Right hindlimb (tissue), 1 donor: ENCODE measurements around the gene TMEM114.
"Not testable (repeated sequence)": the region's sequence is repeated elsewhere in the genome, so short reads cannot be mapped to it uniquely, and the experiment has no call there.

Source experiments
- DNase-seq: peaks from one replicate; pipeline ENCODE4 v3.0.0-alpha.2; 2018

The TMEM114 gene

DNA sequence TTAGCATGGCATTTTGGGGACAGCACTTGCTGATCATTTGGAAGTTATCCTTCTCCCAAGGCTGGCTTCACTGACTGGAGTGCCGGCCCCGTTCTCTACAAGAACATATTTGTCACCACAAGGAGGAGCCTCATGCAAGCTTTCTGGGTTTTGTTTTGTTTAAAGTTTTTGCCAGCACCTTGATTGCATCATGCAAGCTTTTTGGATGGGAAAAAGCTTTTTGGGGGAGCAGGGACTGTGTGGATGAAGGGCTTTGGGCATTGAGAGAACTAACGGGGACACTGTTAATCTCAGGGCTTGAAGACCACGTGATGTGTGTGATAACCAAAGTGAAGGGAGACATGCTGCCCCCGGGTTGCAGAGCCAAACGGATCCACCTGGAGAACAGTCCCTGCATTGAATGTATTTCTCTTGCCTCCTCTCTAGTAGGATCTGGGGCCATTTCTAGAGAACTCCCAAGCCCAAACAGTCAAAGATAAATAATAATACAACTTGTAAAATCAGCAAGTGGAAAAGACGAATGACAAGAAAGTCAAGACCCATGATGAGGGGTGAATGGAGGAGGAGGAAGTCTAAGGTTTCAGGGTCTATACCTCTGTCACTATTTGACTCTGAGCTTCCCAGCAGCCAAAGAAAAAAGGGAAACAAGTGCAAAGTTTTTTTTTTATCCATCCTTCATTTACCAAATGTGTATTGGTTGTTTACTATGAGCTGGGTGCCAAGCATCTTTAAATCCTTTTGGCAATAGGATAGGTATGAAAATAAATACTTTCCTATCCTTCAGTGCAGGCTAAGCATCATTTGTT lies 17.2 kb downstream of the TMEM114 start:
- no peak for DNase-seq

DNA sequence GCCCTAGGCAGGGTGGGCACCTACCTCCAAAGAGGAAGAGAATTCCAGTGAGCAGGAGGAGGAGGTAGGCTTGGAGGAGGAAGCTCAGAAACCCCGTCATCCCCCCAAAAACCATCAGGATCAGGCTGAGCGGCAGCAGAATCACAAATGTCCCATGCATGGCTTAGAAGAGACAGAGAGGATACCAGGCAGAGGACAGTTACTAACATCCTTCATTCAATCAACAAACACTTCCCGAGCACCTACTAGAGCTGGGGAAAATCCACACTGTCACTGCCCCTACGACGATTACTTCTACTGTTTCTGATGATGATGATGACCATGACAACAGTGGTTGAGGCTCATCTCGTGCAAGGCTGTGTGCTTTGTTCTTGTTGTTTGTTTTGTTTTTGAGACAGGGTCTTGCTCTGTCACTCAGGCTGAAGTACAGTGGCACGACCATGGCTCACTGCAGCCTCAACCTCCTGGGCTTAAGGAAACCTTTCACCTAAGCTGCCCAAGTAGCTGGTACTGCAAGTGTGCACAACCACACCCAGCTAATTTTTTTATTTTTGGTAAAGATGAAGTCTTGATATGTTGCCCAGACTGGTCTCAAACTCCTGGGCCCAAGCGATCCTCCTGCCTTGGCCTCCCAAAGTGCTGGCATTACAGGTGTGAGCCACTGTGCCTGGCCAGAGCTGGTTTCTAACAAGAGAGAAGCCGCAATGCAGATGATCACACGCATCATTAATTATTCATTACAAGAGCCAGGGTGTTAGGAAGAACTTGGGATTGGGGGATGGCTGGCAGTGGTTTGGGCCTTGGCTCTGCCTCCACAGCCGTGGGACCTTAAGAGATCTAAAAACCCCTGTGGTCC lies 18.0 kb downstream of the TMEM114 start:
- no peak for DNase-seq

DNA sequence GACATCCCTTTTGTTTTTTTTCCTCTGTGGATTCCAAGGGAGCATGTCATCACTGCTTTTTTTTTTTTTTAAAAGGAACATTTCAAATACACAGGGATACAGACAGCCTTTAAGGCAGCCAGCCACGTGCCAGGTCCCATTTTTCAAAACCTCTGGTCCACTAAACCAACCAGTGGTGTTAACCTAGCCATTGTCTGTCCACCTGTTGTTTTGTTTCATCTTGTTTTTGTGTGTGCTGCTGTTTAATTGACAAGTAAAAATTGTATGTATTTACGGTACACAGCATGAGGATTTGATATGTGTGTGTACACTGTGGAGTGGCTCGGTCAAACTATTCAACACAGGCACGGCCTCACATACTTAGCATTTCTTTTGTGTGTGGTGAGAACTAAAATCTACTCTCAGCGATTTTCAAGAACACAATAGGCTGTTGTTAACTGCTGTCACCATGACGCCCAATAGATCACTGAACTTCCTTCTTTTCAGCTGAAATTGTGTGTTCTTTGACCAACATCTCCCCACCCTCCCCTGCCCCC lies 19.2 kb downstream of the TMEM114 start:
- no peak for DNase-seq

- DNase-seq: not testable (repeated sequence)
These were observed 19.9 kb downstream of the TMEM114 start for GRCh38 chr16:8570393-8570792.

GRCh38 chr16:8569650-8570346 lies 20.5 kb downstream of the TMEM114 start:
- DNase-seq: no peak

- DNase-seq: no peak
These were observed 22.1 kb downstream of the TMEM114 start for GRCh38 chr16:8568231-8568617.

GRCh38 chr16:8567355-8568230 lies 22.7 kb downstream of the TMEM114 start:
- DNase-seq: peak; percentile 81

GRCh38 chr16:8565498-8565897 lies 24.8 kb downstream of the TMEM114 start:
- no peak for DNase-seq

- DNase-seq: no peak
These were observed 25.4 kb downstream of the TMEM114 start for GRCh38 chr16:8564934-8565345.

DNA sequence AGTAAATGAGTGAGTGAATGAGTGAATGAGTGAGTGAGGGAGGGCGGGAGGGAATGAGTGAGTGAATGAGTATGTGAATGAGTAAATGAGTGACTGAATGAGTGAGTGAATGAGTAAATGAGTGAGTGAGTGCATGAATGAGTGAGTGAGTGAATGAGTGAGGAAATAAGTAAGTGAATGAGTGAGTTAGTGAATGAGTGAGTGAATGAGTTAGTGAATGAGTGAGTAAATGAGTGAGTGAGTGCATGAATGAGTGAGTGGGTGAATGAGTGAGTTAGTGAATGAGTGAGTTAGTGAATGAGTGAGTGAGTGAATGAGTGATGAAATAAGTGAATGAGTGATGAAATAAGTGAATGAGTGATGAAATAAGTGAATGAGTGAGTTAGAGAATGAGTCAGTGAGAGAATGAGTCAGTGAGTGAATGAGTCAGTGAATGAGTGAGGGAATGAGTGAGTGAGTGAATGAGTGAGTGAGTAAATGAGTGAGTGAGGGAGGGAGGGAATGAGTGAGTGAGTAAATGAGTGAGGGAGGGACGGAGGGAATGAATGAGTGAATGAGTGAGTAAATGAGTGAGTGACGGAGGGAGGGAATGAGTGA lies 26.3 kb downstream of the TMEM114 start:
- DNase-seq: not testable (repeated sequence)

- DNase-seq: no peak
These were observed 28.8 kb downstream of the TMEM114 start for GRCh38 chr16:8561496-8561895.

- DNase-seq: no peak
These were observed 34.9 kb downstream of the TMEM114 start for GRCh38 chr16:8555400-8555799.

DNA sequence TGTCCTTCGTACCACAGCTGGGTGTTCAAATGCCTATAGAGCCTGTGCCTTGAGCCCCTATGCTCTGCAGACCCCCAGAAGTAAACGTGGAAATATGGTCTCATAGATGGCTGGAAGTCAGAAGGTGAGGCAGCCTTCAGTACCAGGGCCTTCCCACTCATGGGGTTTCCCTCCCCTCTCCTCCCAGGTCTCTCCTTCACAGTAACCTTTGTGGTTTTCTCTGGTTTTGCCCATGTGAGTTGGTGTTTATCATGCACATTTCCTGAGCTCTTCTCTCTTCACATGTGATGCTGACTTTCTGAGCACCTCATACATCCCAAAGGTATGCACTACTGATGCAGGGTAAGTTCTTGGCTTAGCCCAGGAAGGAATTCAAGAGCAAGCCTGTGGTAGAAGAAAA lies 35.4 kb downstream of the TMEM114 start:
- no peak for DNase-seq

GRCh38 chr16:8554022-8554421 lies 36.3 kb downstream of the TMEM114 start:
- DNase-seq: no peak

DNA sequence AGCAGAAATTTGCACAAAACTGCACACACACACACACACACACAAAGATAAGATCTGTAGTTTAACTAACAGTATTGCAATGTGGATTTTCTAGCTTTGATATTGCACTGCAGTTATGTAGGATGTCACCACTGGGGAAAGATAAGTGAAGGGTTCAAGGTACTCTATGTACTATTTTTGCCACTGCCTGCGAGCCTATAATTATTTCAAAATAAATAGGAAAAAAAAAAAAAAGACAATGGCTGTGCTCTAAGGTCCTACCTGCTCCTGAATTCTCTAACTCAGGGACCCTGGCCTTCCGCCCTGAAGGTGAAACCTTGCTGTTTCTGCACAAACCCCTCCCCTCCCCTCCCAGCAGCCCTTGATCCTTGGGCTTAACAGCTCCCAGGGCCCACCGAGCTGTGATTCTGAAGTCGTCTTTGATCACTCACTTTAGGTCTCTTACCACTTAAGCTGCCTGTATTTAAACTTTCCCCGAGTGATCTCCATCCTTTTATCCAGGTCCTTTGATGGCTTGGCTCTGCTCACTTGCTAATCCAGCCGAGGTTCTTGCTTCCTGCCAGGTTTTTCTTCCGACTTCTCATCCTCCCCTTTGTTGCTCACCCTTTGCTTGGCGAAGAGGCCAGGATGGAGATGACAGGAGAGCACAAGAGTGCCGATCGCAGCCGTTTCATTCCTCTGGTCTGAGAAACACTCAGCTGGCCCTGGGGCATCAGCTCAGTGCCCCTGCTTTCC lies 37.7 kb downstream of the TMEM114 start:
- DNase-seq: no peak

DNA sequence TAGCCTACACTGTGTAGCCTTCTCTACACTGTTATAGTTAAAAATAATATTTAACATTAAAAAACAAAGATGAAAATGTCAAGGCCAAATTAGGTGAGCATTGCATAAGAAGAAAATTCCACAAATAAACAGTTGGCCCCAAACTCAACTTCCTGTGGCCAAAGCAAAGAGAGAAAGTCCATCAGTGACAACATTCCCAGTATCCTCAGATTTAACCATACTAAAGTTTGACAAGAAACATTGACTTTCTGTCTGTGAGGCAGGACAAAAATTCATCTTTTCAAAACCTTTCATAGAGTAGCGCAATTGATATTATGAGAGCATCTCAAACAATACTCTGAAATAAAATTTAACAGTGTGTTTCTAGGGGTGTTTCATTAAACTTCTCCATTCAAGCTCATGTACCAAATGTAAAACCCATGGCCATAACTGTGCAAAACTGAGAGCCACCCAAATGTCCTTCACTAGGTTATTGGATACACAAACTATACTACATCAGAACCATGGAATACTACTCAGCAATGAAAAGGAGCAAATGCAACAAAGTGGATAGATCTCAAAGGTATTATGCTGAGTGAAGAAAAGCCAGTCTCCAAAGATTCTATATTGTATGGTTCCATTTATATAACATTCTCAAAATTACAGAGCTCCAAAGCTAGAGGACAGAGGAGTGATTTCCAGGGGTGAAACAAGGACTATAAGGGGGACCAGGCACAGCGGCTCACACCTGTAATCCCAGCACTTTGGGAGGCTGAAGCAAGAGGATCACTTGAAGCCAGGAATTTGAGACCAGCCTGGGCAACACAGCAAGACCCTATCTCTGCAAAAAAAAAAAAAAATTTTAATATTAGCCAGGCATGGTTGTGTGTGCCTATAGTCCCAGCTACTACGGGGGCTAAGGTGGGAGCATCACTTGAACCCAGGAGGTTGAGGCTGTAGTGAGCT lies 38.7 kb downstream of the TMEM114 start:
- no peak for DNase-seq

- DNase-seq: no peak
These were observed 39.5 kb downstream of the TMEM114 start for GRCh38 chr16:8550728-8551387.

GRCh38 chr16:8549843-8550412 lies 40.4 kb downstream of the TMEM114 start:
- DNase-seq: no peak

DNA sequence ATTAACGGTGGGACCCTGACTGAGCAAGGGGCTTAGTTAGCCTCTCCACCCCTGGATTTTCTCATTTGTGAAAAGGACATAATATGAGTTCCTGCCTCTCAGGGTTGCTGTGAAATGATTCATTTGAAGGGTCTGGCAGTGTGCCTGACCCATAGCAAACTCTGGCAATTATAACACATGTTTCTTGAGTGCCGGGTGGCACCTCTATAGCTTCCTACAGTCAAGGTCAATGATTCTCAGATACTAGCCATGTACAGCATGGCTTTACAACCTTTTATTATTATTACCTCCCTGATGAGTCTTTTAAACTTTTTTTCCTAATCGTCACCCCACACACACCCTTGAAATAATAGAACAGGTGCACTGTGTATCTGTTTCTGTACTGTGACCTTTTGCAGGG lies 42.1 kb downstream of the TMEM114 start:
- DNase-seq: no peak
